ENCODE results near the gene CAPN13. TPM values are rescaled to one million over a fixed set of nuclear protein-coding genes. Genes with fewer than 3 reads are reported as not detected.

CAPN13 gene
- polyA plus RNA-seq, 1 of the 3 experiments (the other 2 are of a cell fraction), result not detected

DNA sequence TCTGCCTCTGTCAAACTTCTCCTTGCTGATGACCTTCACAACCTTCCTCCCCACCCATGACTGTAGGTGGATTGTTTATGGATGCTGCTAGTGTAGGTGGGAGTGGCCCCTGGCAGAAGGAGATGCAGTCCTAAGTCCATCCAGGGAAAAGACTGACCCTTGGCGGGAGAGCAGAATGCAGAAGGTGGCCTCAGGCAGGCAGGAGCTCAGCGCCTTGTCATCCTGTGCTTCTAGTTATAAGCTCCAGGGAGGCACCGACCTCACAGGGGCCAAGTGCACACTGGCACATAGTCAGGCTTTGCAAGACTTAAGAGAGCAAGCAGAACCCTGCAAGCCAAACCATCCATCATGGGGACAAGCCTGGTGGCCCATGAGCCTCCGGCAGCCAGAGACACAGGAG, 74.4 kb downstream of the CAPN13 start:
- ChIA-PET CTCF (interaction anchor here (0.6 to 7.1 kb wide), 8 partner anchors 11 to 601 kb away, joined by 3 to 80 read pairs (median 4); no protein-coding TSS in a partner anchor), POLR2A (no interaction called here)
- Histone ChIP-seq H3F3A (replicated peaks; ENCODE audit: insufficient read depth) (no peaks in the 10 kb centered on the region), H3K4me2 (no peak overlapping the region), H3K79me2 (ENCODE audit: insufficient read depth) (no peaks in the 10 kb centered on the region), H3K9ac (no peak overlapping the region), H3K9me3 (no peaks in the 10 kb centered on the region), H4K20me1 (ENCODE audit: insufficient read depth) (no peaks in the 10 kb centered on the region), H3K4me1 (ENCODE audit: control insufficient read depth in 1 of 2, insufficient read depth in 2 of 2, low read depth in 1 of 2, low read length in 1 of 2) (peaks cover 0 to 23% of the 10 kb centered on the region in 2 experiments; a peak in 2 of 4 replicates), H3K27ac (ENCODE audit: low read depth in 2 of 2, low read length in 1 of 2) (no peak overlapping the region), H3K27me3 (ENCODE audit: insufficient read depth) (peaks cover 6% of the 10 kb centered on the region), H3K36me3 (replicated peaks in 1 of 2; ENCODE audit: control insufficient read depth in 1 of 2, insufficient read depth in 2 of 2, low read length in 1 of 2) (no peaks in the 10 kb centered on the region), H3K9me2 (no peaks in the 10 kb centered on the region), H2AFZ (ENCODE audit: low read depth) (no peak overlapping the region), H3K4me3 (ENCODE audit: low read depth in 2 of 2, low read length in 1 of 2) (no peak overlapping the region)
- no peak for DNase-seq
- TF ChIP-seq TCF12 (IDR thresholded peaks at IDR 0.05) (no peak), NRF1 (IDR thresholded peaks at IDR 0.05; ENCODE audit: low read depth, low read length) (no peak), GABPA (IDR thresholded peaks at IDR 0.05; ENCODE audit: low read depth) (no peak)
- TF ChIP-seq, protein P1, sequence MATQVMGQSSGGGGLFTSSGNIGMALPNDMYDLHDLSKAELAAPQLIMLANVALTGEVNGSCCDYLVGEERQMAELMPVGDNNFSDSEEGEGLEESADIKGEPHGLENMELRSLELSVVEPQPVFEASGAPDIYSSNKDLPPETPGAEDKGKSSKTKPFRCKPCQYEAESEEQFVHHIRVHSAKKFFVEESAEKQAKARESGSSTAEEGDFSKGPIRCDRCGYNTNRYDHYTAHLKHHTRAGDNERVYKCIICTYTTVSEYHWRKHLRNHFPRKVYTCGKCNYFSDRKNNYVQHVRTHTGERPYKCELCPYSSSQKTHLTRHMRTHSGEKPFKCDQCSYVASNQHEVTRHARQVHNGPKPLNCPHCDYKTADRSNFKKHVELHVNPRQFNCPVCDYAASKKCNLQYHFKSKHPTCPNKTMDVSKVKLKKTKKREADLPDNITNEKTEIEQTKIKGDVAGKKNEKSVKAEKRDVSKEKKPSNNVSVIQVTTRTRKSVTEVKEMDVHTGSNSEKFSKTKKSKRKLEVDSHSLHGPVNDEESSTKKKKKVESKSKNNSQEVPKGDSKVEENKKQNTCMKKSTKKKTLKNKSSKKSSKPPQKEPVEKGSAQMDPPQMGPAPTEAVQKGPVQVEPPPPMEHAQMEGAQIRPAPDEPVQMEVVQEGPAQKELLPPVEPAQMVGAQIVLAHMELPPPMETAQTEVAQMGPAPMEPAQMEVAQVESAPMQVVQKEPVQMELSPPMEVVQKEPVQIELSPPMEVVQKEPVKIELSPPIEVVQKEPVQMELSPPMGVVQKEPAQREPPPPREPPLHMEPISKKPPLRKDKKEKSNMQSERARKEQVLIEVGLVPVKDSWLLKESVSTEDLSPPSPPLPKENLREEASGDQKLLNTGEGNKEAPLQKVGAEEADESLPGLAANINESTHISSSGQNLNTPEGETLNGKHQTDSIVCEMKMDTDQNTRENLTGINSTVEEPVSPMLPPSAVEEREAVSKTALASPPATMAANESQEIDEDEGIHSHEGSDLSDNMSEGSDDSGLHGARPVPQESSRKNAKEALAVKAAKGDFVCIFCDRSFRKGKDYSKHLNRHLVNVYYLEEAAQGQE (IDR thresholded peaks at IDR 0.05; ENCODE audit: low read depth, low read length), result no peak
- TF ChIP-seq, protein P2, sequence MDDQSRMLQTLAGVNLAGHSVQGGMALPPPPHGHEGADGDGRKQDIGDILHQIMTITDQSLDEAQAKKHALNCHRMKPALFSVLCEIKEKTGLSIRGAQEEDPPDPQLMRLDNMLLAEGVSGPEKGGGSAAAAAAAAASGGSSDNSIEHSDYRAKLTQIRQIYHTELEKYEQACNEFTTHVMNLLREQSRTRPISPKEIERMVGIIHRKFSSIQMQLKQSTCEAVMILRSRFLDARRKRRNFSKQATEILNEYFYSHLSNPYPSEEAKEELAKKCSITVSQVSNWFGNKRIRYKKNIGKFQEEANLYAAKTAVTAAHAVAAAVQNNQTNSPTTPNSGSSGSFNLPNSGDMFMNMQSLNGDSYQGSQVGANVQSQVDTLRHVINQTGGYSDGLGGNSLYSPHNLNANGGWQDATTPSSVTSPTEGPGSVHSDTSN (IDR thresholded peaks at IDR 0.05), result no peak
- WGBS (ENCODE audit: low lambda C conversion rate), result 48% methylated on average over 4 of the region's 4 CpGs

DNA sequence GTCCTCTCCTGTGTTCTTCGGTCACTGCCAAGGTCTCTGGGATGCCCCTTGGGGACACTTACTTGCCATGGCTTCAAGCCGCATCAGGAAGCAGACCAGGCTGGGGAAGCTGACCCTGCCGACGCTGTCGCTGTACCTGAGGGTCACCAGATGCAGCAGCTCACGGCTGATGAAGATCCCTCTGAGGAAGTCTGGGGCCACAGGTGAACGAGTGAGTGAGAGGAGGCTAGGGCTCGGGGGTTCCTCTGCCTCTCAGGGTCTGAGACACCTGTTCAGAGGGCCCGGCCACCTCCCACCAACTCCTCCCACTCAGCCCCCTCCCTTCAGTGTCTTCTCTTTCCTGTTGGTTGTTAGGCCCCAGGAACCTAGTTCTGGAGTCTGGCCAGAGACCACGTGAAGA, 74.9 kb downstream of the CAPN13 start:
- peaks cover 0 to 23% of the 10 kb centered on the region in 2 experiments; a peak in 2 of 4 replicates for H3K4me1 ChIP-seq (ENCODE audit: control insufficient read depth in 1 of 2, insufficient read depth in 2 of 2, low read depth in 1 of 2, low read length in 1 of 2)
- no peak for TF ChIP-seq MEF2A (IDR thresholded peaks at IDR 0.05; ENCODE audit: borderline replicate concordance, low read depth)
- TF ChIP-seq NFIC (IDR thresholded peaks at IDR 0.05; ENCODE audit: borderline replicate concordance), result no peak
- no peak for TF ChIP-seq SIN3A (IDR thresholded peaks at IDR 0.05; ENCODE audit: borderline replicate concordance, low read depth, low read length)
- no peak for TF ChIP-seq TAF1 (IDR thresholded peaks at IDR 0.05; ENCODE audit: borderline replicate concordance, low read depth, low read length)
- no peak for TF ChIP-seq GATA2 (CRISPR knock-in tag; IDR thresholded peaks at IDR 0.05)
- TF ChIP-seq SMC3 (IDR thresholded peaks at IDR 0.05; ENCODE audit: low read depth, low read length), result no peak
- no peaks in the 10 kb centered on the region for H3K79me2 ChIP-seq (ENCODE audit: insufficient read depth)
- H2AFZ ChIP-seq (ENCODE audit: low read depth), result no peak overlapping the region
- no peak overlapping the region for H3K27ac ChIP-seq (ENCODE audit: low read depth in 2 of 2, low read length in 1 of 2)
- ChIA-PET POLR2A (no interaction called here), CTCF (interaction anchor here (0.7 to 7.1 kb wide), 8 partner anchors 18 to 601 kb away, joined by 3 to 80 read pairs (median 4); no protein-coding TSS in a partner anchor)
- no peak for DNase-seq
- no peaks in the 10 kb centered on the region for H3K9me2 ChIP-seq
- H3K4me3 ChIP-seq (ENCODE audit: low read depth in 2 of 2, low read length in 1 of 2), result no peak overlapping the region
- H3K9me3 ChIP-seq, result no peaks in the 10 kb centered on the region
- no peaks in the 10 kb centered on the region for H3K36me3 ChIP-seq (replicated peaks in 1 of 2; ENCODE audit: control insufficient read depth in 1 of 2, insufficient read depth in 2 of 2, low read length in 1 of 2)
- WGBS (ENCODE audit: low lambda C conversion rate), result 27% methylated on average over 3 of the region's 10 CpGs
- H4K20me1 ChIP-seq (ENCODE audit: insufficient read depth), result no peaks in the 10 kb centered on the region
- H3K9ac ChIP-seq, result no peak overlapping the region
- peaks cover 10% of the 10 kb centered on the region for H3K27me3 ChIP-seq (ENCODE audit: insufficient read depth)
- H3F3A ChIP-seq (replicated peaks; ENCODE audit: insufficient read depth), result no peaks in the 10 kb centered on the region
- H3K4me2 ChIP-seq, result no peak overlapping the region

Measured in SK-N-SH (cell line).